ENCODE data around the gene CMTR1.
"Not testable (repeated sequence)": the region's sequence is repeated elsewhere in the genome, so short reads cannot be mapped to it uniquely, and the experiment has no call there.

The CMTR1 gene

DNA sequence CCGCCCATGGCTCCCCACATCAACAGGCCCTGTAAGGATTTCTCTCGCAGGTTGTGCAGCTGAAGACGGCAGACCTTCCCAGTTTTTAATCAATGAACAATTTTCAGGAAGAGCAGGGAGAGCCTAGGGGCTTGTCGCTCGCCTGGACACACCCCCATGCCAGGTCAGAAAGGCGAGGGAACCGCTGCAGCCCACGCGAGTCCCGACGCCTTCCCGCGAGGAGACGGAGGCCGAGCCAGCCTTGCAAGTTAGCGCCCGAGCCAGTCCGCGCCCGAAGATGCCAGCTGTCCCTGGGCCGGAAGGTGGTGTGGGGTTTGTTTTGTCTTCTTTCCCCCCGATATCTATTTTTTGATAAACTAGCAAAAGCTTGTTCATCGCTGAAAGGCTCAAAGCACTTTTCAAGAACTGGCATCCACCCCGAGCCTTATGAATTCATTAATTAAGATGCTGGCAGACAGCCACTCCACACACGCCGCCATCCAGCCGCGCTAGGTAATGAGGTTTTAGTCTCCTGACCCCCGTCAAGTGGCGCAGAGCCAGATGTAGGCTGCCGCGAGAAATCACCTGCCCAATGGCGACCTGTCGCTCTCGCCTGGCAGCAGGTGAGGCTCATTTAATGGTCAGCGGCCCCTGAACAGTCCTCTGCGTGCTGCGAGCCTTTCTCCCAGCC is 60.1 kb downstream of the CMTR1 start:
- DNase-seq (ENCODE audit: low spot score): no peak

GRCh38 chr6:37493661-37493995 is 60.6 kb downstream of the CMTR1 start:
- no peak for DNase-seq (ENCODE audit: low spot score)

DNA sequence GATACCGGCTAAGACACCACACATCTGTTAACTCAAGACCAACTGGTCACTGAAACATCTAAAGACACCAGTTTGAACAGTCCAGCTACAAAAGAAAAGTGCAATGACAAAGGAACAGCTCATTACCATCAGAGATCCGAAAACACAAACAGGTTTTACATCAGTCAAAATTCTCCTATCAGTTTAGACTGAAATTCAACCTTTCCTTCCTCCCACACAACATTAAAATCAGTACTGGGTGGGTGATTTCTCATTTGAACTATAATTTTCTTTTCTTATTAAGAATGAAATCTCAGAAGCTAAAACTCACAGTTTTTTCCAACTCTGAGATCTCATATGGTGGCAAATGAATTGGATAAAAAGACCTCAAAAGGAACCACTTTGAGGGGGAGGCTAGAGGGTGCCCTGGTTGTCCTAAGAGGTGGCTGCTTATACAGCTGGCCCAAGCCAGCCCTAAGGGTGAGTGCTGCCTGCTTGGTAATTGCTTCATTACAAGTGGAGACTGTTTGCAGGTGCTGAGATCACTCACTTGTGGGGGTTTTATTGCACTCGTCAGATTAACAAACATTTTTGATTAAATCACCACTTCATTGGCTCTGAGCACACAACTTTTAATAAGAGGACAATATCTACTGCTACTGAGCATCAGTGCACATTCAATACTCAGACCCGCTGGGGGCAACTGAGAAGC is 62.4 kb downstream of the CMTR1 start:
- no peak for DNase-seq (ENCODE audit: low spot score)

GRCh38 chr6:37496951-37497885 is 64.2 kb downstream of the CMTR1 start:
- peak; percentile 38 for DNase-seq (ENCODE audit: low spot score)

- DNase-seq (ENCODE audit: low spot score): peak; percentile 93
Measured at GRCh38 chr6:37499433-37500293, 66.6 kb downstream of the CMTR1 start, which contains the start of gene CCDC167. Gene CCDC167 (minus strand): TSS chr6:37499893. CDS start chr6:37499863, 30 bp downstream.

DNA sequence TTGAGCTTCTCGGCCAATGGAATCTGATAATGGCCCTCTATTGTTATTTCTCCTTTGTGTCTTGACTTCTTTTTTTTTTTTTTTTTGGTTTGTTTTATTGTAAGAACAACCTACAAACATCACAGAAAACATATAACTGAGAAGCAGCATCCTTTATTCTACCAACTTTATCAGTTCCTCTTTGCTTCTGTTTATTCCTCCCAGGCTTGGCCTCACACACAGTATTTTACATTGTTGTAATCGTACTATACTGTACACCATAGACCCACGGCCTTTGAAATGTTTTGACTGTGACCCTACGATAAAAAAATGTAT is 67.2 kb downstream of the CMTR1 start:
- DNase-seq (ENCODE audit: low spot score): no peak

DNA sequence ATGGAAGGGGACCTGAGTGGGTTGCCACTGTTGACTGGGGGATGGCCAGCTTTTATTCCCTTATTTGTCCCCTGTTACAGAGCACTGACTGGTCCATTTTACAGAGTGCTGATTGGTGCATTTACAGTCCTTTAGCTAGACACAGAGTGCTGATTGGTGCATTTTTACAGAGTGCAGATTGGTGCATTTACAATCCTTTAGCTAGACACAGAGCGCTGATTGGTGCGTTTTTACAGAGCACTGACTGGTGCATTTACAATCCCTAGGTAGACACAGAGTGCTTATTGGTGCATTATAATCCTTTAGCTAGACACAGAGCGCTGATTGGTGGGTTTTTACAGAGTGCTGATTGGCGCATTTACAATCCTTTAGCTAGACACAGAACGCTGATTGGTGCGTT is 67.9 kb downstream of the CMTR1 start:
- not testable (repeated sequence) for DNase-seq (ENCODE audit: low spot score)

GRCh38 chr6:37501632-37502491 is 68.8 kb downstream of the CMTR1 start:
- DNase-seq (ENCODE audit: low spot score): no peak

DNA sequence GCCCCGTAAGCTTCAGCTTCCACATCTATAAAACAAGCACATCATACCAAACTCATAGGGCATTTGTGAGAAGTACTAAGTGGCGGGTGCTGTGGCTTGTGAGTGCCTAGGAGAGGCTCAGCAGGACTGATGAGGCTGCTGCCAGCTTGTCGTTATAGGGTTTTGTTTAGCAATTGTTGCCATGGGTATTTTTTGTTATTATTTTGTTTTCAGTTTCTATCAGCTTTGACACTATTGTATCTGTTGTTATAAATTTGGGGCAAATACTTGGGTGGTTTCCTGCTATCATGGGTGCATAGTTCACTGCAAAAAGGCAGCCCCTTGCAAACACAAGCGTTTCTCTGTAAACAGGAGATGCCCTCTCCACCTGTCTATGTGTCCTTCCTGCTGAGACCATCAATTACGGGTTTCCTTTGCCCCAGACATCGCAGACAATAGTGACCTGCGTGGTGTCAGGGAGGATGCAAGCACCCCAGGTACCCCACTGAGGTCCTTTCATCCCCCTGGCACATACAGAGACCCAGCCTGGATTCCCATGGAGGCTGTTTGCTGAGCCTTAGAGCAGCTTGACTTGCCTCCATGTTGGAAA is 69.8 kb downstream of the CMTR1 start:
- DNase-seq (ENCODE audit: low spot score): peak; percentile 45

DNA sequence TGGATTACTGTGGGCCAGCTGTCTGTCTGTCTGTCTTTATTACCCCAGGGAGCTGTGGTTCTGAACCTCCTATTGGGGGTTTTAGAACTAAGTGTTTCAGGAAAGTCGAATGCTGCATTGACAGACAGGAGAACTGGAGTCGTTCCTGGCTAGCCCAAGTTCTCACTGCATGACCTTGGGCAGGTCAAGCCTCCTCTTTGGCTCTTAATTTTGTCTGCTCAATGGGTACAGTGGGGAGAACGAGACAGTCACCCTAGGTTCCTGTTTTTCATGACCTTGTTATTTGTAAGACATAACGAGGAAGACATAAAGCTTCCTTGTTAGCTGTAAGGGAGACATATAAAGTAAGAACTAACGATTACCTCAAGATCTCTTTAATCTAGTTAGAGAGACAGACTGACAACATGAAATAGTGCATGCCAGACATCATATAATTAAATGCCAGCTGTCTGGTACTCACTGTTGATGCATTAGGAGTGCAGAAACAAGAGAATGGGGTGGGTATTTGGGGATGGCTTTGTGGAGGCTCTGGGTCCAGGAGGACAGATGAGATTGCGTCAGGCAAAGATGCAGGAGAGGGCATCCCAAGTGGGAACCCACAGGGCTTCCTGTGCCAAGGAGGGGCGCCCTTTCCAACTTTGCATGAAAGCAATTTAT is 70.4 kb downstream of the CMTR1 start:
- peak; percentile 63 for DNase-seq (ENCODE audit: low spot score)

DNA sequence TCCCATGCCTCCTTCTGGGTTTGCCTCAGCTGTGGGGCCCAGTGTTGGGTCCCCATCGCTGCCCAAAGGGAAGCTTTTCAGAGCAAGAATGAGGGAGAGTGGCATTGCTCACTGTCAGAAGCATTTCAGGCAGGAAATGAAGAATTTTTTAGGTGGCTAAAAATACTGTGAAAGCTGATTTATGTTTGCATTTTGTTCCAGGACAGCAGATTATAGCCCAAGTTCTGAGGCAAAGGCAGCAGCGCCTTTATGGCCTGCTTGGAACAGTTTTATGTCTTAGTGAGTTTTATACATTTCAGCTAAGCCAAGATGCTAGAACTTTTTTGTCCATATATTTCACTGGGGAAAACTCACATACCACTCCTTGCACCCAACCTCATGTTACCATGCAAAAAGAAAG is 71.0 kb downstream of the CMTR1 start:
- DNase-seq (ENCODE audit: low spot score): no peak

DNA sequence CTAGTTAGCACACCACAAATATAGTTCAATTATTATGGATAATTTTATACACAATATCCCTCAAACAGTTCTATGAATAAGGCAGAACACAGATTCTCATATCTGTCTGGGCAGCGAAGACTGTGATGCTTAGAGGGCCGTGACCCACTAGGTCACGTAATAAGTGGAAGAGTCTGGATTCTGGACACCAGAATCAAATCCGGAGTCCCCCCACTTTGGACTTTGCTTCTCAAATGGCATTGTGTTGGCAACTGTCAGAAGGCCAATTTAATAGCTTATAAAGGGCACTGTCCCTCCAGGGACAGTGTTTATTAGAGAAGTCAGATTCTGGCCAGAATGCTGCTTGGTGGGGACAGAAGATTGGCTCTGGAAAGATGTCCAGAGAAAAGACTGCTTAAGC is 73.5 kb downstream of the CMTR1 start:
- no peak for DNase-seq (ENCODE audit: low spot score)

DNA sequence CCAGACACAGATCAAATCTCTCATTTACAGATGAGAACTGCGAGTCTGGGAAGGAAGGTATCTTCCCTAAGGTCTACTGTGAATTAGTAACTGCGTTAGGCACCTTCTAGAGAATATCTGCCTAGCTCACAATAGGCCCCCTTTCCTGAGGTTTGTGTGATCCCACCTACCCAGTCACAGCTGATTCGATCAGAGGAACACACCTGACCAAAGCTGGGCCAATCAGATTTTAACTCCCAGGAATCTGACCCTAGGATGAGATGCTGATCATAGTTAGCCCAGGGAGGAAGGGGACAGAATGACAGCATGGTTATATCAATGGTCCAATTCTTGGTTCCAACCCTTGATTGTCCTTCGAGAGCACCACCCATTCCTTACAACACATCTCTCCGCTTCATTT is 74.1 kb downstream of the CMTR1 start:
- no peak for DNase-seq (ENCODE audit: low spot score)

DNA sequence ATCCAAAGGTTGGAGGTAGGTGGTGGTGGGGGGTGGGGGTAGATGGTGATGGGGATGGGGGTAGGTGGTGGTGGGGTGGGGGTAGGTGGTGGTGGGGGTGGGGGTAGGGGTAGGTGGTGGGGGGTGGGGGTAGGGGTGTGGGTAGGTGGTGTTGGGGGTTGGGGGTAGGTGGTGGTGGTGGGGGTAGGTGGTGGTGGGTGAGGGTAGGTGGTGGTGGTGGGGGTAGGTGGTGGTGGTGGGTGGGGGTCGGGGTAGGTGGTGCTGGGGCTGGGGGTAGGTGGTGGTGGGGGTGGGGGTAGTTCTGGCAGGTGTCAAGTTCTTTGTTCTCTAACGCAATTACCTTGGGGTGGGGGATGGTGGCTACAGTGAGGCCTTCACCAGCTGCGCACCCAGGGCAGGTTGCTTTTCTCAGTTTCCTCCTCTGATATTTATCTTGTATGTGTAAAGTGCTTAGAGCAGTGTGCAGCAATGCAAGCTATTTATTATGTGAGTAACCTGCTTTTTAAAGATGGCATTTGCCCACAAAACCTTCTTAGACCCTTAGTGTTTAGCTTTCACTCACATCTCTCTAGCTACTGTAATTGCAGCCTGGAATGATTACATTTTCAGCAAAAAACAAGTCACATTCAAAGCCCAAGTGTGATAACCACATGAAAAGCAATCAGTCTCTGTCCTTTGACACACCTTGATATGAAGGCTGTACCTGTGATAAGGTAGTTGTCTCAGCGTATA is 74.8 kb downstream of the CMTR1 start:
- no peak for DNase-seq (ENCODE audit: low spot score)

GRCh38 chr6:37511201-37511600 is 78.2 kb downstream of the CMTR1 start:
- DNase-seq (ENCODE audit: low spot score): no peak

- no peak for DNase-seq (ENCODE audit: low spot score)
Measured at GRCh38 chr6:37511910-37512399, 78.9 kb downstream of the CMTR1 start.

DNA sequence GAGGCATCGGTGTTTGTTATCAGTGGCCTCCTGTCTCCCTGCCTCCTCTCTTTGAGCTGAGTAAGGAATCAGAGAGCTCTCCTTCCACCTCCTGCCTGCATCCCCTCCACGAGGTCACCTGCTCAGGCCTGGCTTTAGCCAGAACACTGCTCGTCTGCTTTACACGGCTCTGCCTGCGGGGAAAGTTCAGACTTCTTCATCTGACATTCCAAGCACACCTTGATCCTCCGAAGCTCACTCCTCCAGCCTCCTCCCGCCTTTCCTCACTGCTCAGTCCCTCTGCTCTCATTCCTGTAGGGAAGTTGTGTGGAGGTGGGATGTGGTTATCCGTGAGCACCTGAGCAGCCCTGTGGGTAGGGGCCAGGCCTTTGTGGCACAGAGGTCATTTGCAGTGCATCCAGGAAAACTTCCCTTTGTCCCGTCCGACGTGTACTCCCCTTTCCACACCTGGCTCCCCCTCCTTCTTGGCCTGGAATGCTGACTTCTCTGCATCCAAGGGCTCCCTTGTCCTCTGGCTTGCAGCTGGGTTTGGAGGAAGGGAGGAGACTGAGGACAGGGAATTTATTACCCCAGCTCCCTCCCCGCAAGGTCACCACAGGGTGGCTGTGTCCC is 79.5 kb downstream of the CMTR1 start:
- no peak for DNase-seq (ENCODE audit: low spot score)

DNA sequence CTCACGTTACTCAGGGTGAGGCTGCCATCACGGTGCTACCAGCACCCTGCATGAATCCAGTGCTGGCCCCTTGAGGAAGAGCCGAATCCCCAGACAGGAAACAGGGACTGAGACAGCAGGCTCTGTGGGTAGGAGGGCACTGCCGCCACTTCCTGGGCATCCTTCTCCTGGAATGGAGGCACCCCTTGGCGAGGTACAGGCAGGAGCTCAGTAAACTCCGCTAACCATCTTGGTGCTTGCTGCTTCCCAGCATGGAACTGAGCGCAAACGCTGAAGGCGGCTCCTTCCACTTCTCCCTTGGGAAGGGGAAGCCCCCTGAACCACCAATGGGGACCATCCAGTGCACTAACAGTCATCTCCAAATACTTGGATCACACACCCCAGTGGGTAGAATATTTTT is 80.1 kb downstream of the CMTR1 start:
- DNase-seq (ENCODE audit: low spot score): no peak

DNA sequence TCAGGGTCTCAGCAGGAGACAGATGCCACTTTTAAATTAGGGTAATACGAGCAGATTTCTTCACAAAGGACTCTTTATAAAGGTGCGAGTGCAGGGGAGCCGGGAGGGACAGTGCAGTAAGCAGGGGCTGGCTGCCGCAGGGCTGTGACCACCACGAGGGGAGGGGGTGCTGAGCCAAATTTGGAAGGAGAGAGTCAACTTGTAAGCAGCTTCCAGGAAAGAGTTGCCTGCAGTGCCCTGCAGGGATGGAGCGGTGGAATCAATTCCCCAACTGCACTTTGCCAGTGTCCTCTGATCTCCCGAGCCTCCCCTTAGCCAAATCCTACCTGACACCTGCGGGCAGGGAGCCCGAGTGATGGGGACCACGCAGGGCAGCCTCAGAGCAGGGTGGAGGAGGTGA is 80.6 kb downstream of the CMTR1 start:
- no peak for DNase-seq (ENCODE audit: low spot score)
